Ovary (tissue), 9 donors: ENCODE measurements around the gene STAT1. TPM values are rescaled to one million over a fixed set of nuclear protein-coding genes. Genes with fewer than 3 reads are reported as not detected.

ENCODE experiments used
- DNase-seq, 5 donors: peaks; one replicate each; pipeline ENCODE4 v3.0.0-alpha.2; 2019 to 2020
- H3K27ac ChIP-seq, 2 donors: fragments of 200-600 bp; one replicate each; pipeline versions ENCODE4 v1.5.1 to v1.8.0; 2019 to 2022
- H3K27me3 ChIP-seq: fragments of 200-600 bp; one replicate; pipeline ENCODE4 v1.8.0; 2022
- H3K36me3 ChIP-seq: fragments of 200-600 bp; sonication (generic); one replicate; pipeline ENCODE4 v1.5.1; 2019
- H3K4me1 ChIP-seq: one replicate; pipeline ENCODE4 v1.8.1; 2013; ENCODE audit warnings: mild to moderate bottlenecking, moderate library complexity; ENCODE audit not compliant: insufficient read depth
- H3K4me3 ChIP-seq: fragments of 200-600 bp; sonication (generic); one replicate; pipeline ENCODE4 v1.5.1; 2017
- H3K9me3 ChIP-seq, 2 donors: fragments of 200-600 bp in 1 of 2; sonication (generic) in 1 of 2; one replicate each; pipeline versions ENCODE4 v1.5.1 to v1.8.1; 2013 to 2019; ENCODE audit warnings: mild to moderate bottlenecking in 1 of 2, moderate library complexity in 1 of 2
- CTCF ChIP-seq, 3 donors: fragments of 450-650 bp in 2 of 3; fragments of 200-600 bp in 1 of 3; IDR thresholded peaks; one replicate each; pipeline versions ENCODE4 v1.5.1 to v1.8.0; 2016 to 2022; ENCODE audit warnings: antibody characterized with exemption in 3 of 3, mild to moderate bottlenecking in 1 of 3
- EP300 ChIP-seq: sonication (generic); formaldehyde crosslinking; IDR thresholded peaks from one replicate; pipeline ENCODE4 v1.6.1; 2017; ENCODE audit warnings: antibody characterized with exemption
- POLR2A ChIP-seq: fragments of 450-650 bp; IDR thresholded peaks from one replicate; pipeline ENCODE4 v1.6.1; 2017; ENCODE audit warnings: antibody characterized with exemption, mild to moderate bottlenecking, moderate library complexity
- WGBS, 3 donors: extraction: QIAGEN DNeasy Blood & Tissue Kit in 1 of 3; methylation state at CpG; one replicate each; pipeline versions ENCODE4 v1.1.5 to v1.1.7; 2013 to 2017; 5-methylcytosine and 5-hydroxymethylcytosine counted together
- intact Hi-C, 4 donors: fragments of 100-400 bp; cut with DNase I; formaldehyde crosslinking; loops; one replicate each; pipeline versions ENCODE4 v1.11.0 to v1.15.1; 2022 to 2023
- polyA plus RNA-seq, 2 donors: library from polyadenylated mRNA; stranded (reverse); fragments of 200-250 nt in 1 of 2; fragments of 350-450 nt in 1 of 2; fragmentation: Illumina TruSeq in 1 of 2; extraction: RNeasy Lipid Tissue Mini Kit (QIAGEN cat#74804) in 1 of 2; gene quantifications; one replicate each; pipeline ENCODE4 v1.2.3, GENCODE V29; 2013 to 2014
- total RNA-seq, 7 donors: library from RNA; depleted of rRNA in 2 of 7; stranded (reverse); fragments of >200 nt in 2 of 7; fragmentation: NEBNext Ultra II Directional in 3 of 7; extraction: Animal tissue kit (Norgen Biotek cat#: 25700) in 3 of 7; gene quantifications; one replicate each; pipeline versions ENCODE4 v1.1.0 to v1.2.4, GENCODE V29; 2016 to 2023
- donor health status: DM: no; HTN: no; CAD: no; lungs with moderate emphysema.
- donor health status: DM: no; HTN: no; CAD: no.
- donor health status: Bipolar disorder and iron deficiency.
- donor health status: DM: yes; HTN: yes; CAD: no.
- donor health status: DM: no; HTN: no; CAD: no.
- donor health status: DM: yes; HTN: yes; CAD: no.

Gene STAT1
- total and polyA plus RNA-seq, 9 donors: 27.3 to 89.2 (median 46.4) TPM

DNA sequence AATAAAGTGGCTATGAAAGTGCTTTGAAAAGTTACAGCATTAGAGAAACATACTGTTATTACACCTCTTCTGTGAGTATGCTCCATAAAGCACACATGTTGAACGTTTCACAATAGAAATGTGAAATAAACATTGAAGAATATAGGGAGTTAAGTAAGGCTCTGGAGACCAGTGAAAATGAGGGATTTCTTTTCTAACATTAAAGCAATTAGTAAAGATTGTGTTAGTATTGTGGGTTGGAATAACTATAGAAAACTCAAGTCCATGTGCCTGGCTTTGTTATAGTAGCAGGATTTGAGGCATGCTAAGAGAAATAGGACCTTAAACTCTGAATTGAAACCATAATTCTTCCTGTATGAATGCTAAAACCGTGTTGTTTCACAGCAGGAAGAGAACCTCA is 70.3 kb downstream of the STAT1 start:
- Histone ChIP-seq H3K27ac (no peak overlapping the region), H3K4me3 (no peak overlapping the region), H3K4me1 (peaks cover 4% of the 10 kb centered on the region), H3K27me3 (no peaks in the 10 kb centered on the region), H3K36me3 (no peaks in the 10 kb centered on the region), H3K9me3 (no peaks in the 10 kb centered on the region)
- 67 to 69% (median 69%) methylated on average over 2 of the region's 2 CpGs for WGBS, 3 donors
- no peak for DNase-seq
- no peak for TF ChIP-seq EP300
- no peak for TF ChIP-seq CTCF (IDR thresholded peaks at IDR 0.05)
- TF ChIP-seq POLR2A: no peak
- intact Hi-C loops: loop anchor here in 1 of 4 donors (10.0 kb wide), 1 partner anchor 59 kb away; the partner anchor contains the start of gene GLS

DNA sequence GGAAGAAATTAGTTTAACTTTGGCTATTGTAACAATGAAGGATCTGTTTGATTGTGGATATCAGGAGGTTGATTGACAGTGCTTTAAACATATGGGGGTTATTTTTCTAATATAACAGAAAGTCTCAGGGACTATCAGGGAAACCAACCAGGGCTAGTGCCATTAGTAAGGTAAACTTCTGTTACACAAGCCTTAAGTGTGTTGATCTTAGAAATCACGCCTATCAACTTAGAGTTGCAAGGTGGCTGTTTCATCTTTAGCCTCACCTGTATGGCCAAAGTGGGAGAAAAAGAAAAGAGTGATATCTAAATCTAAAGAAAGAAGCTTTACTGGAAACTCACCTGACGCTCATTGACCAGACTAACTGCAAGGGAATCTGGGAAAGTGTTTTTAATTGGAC is 71.3 kb downstream of the STAT1 start:
- TF ChIP-seq CTCF (IDR thresholded peaks at IDR 0.05) (no peak), EP300 (no peak), POLR2A (no peak)
- DNase-seq: no peak
- peaks cover 2% of the 10 kb centered on the region for H3K4me1 ChIP-seq
- H3K27ac ChIP-seq: no peak overlapping the region
- intact Hi-C loops: loop anchor here in 1 of 4 donors (10.0 kb wide), 1 partner anchor 58 kb away; the partner anchor contains the start of gene GLS
- no peaks in the 10 kb centered on the region for H3K36me3 ChIP-seq
- WGBS, 3 donors: 97 to 98% (median 97%) methylated on average over 2 of the region's 2 CpGs
- no peak overlapping the region for H3K4me3 ChIP-seq
- no peaks in the 10 kb centered on the region for H3K27me3 ChIP-seq
- H3K9me3 ChIP-seq: no peaks in the 10 kb centered on the region

GRCh38 chr2:190941571-190941970 is 72.4 kb downstream of the STAT1 start:
- TF ChIP-seq POLR2A (no peak), EP300 (no peak), CTCF (IDR thresholded peaks at IDR 0.05) (no peak)
- WGBS, 3 donors: 93 to 100% (median 99%) methylated on average over 2 of the region's 2 CpGs
- H3K36me3 ChIP-seq: no peaks in the 10 kb centered on the region
- no peak overlapping the region for H3K27ac ChIP-seq
- no peak overlapping the region for H3K4me3 ChIP-seq
- intact Hi-C loops: loop anchor here in 1 of 4 donors (10.0 kb wide), 1 partner anchor 57 kb away; the partner anchor contains the start of gene GLS
- H3K9me3 ChIP-seq: no peaks in the 10 kb centered on the region
- H3K27me3 ChIP-seq: no peaks in the 10 kb centered on the region
- H3K4me1 ChIP-seq: no peaks in the 10 kb centered on the region
- DNase-seq: no peak

GRCh38 chr2:190940454-190940853 is 73.5 kb downstream of the STAT1 start:
- DNase-seq: no peak
- Histone ChIP-seq H3K4me3 (no peak overlapping the region), H3K36me3 (no peaks in the 10 kb centered on the region), H3K27ac (no peak overlapping the region), H3K27me3 (no peaks in the 10 kb centered on the region), H3K9me3 (no peaks in the 10 kb centered on the region), H3K4me1 (no peaks in the 10 kb centered on the region)
- intact Hi-C loops: loop anchor here in 1 of 4 donors (10.0 kb wide), 1 partner anchor 56 kb away; the partner anchor contains the start of gene GLS
- 22 to 33% (median 30%) methylated on average over 1 of the region's 1 CpG for WGBS, 3 donors
- TF ChIP-seq EP300 (no peak), CTCF (IDR thresholded peaks at IDR 0.05) (no peak), POLR2A (no peak)
